Diencephalon (tissue), 1 donor: Measurements from ENCODE around the gene SLC35D1. TPM values are rescaled to one million over a fixed set of nuclear protein-coding genes. Genes with fewer than 3 reads are reported as not detected.

Source experiments
- small RNA-seq: library from RNA; depleted of rRNA; stranded (forward); fragments of <200 nt; gene quantifications from one replicate; pipeline ENCODE3, GENCODE V24; 2014
- total RNA-seq: library from RNA; depleted of rRNA; stranded (reverse); fragments of >200 nt; gene quantifications from one replicate; pipeline ENCODE4 v1.2.3, GENCODE V29; 2014

Gene SLC35D1
- 14.1 TPM for total RNA-seq

GRCh38 chr1:67053785-67054772, at the start of gene SLC35D1:
Gene SLC35D1 (minus strand): TSS chr1:67054148. CDS start chr1:67054013, 135 bp downstream.

Small RNA genes within 50 kb of the gene (small RNA-seq; reads per million reads assigned to genes)
- not detected for gene RF00322

Other genes starting within 250 kb of the SLC35D1 start
- gene DNAI4, start 129.3 kb downstream of the SLC35D1 start, total RNA-seq = 81.0 TPM
- 34.1 TPM for gene MIER1, start 129.2 kb downstream of the SLC35D1 start, total RNA-seq
- 0.69 TPM for gene C1orf141, start 80.8 kb upstream of the SLC35D1 start, total RNA-seq
- gene IL23R, start 112.3 kb upstream of the SLC35D1 start, total RNA-seq = not detected